Measurements from ENCODE around the gene OCIAD1. TPM values are rescaled to one million over a fixed set of nuclear protein-coding genes. Genes with fewer than 3 reads are reported as not detected.

OCIAD1 gene
- total and polyA plus RNA-seq, 2 of the 13 experiments (the other 11 are each of a cell fraction or from before 2014, with no cell fraction given) = 67.3 to 74.9 TPM

- TF ChIP-seq LRRFIP1 (CRISPR knock-in tag; conservative IDR thresholded peaks at IDR 0.05) (no peak), PAX8 (CRISPR knock-in tag; IDR thresholded peaks at IDR 0.05; ENCODE audit: borderline replicate concordance) (no peak), ERF (CRISPR knock-in tag; IDR thresholded peaks at IDR 0.05) (no peak), SAFB2 (CRISPR knock-in tag; IDR thresholded peaks at IDR 0.05; ENCODE audit: borderline replicate concordance, low read depth) (no peak), TRIM22 (IDR thresholded peaks at IDR 0.05) (no peak), MIER2 (CRISPR knock-in tag; IDR thresholded peaks at IDR 0.05) (no peak), BRD4 (CRISPR knock-in tag; IDR thresholded peaks at IDR 0.05) (no peak; the same call in 1 of the 2 replicates), ZNF597 (CRISPR knock-in tag; IDR thresholded peaks at IDR 0.05) (no peak), ZFP36L2 (CRISPR knock-in tag; IDR thresholded peaks at IDR 0.05) (no peak), SOX5 (CRISPR knock-in tag; IDR thresholded peaks at IDR 0.05; ENCODE audit: borderline replicate concordance) (no peak), FOXA3 (CRISPR knock-in tag; IDR thresholded peaks at IDR 0.05) (no peak; the same call in 1 of the 2 replicates), ZNF142 (CRISPR knock-in tag; IDR thresholded peaks at IDR 0.05) (no peak), ZNF737 (CRISPR knock-in tag; IDR thresholded peaks at IDR 0.05; ENCODE audit: borderline replicate concordance) (no peak), JARID2 (CRISPR knock-in tag; IDR thresholded peaks at IDR 0.05; ENCODE audit: insufficient replicate concordance) (no peak), HMG20A (CRISPR knock-in tag; IDR thresholded peaks at IDR 0.05; ENCODE audit: borderline replicate concordance) (no peak), NFE2L2 (IDR thresholded peaks at IDR 0.05; ENCODE audit: low read length) (no peak), PPARG (CRISPR knock-in tag; conservative IDR thresholded peaks at IDR 0.05) (no peak)
These were observed at the start of gene OCIAD1 (continued) for GRCh38 chr4:48830706-48831531.
